HEK293T (cell line): ENCODE measurements around the gene CAMSAP1.

Experiments
- CTCF ChIA-PET: fragments of 350-600 bp; formaldehyde crosslinking; extraction: SDS; loops from one replicate; lab custom pipeline; 2021; ENCODE audit warnings: antibody characterized with exemption, inconsistent platforms; lab: Yijun Ruan, JAX
- POLR2A ChIA-PET: fragments of 350-600 bp; formaldehyde crosslinking; extraction: SDS; loops from one replicate; lab custom pipeline; 2020; ENCODE audit warnings: antibody characterized with exemption, inconsistent platforms; lab: Yijun Ruan, JAX
- DNase-seq: peaks from one replicate; pipeline ENCODE4 v3.0.0; 2012; ENCODE audit warnings: mixed read lengths; ENCODE audit errors: extremely low spot score
- ARNT ChIP-seq: fragments of 450-650 bp; IDR thresholded peaks from 2 replicates; pipeline ENCODE4 v1.6.1; 2017; ENCODE audit warnings: mild to moderate bottlenecking
- BHLHE40 ChIP-seq: fragments of 450-650 bp; IDR thresholded peaks from 2 replicates; pipeline ENCODE4 v1.6.1; 2016; ENCODE audit warnings: mild to moderate bottlenecking, moderate library complexity, borderline replicate concordance
- CTBP1 ChIP-seq: fragments of 450-650 bp; IDR thresholded peaks from 2 replicates; pipeline ENCODE4 v1.6.1; 2016; ENCODE audit warnings: borderline replicate concordance
- ELF4 ChIP-seq: fragments of 450-650 bp; IDR thresholded peaks from 2 replicates; pipeline ENCODE4 v1.6.1; 2017; ENCODE audit warnings: antibody characterized with exemption
- FOXA1 ChIP-seq: fragments of 450-650 bp; IDR thresholded peaks from 2 replicates; pipeline ENCODE4 v1.6.1; 2016; ENCODE audit warnings: mild to moderate bottlenecking
- FOXK2 ChIP-seq: fragments of 450-650 bp; IDR thresholded peaks from 2 replicates; pipeline ENCODE4 v1.6.1; 2016; ENCODE audit warnings: mild to moderate bottlenecking
- FOXM1 ChIP-seq: fragments of 450-650 bp; IDR thresholded peaks from 2 replicates; pipeline ENCODE4 v1.6.1; 2017; ENCODE audit warnings: mild to moderate bottlenecking, borderline replicate concordance
- HDGF ChIP-seq: fragments of 450-650 bp; IDR thresholded peaks from 2 replicates; pipeline ENCODE4 v1.6.1; 2017; ENCODE audit warnings: antibody characterized with exemption, borderline replicate concordance
- L3MBTL2 ChIP-seq: fragments of 450-650 bp; conservative IDR thresholded peaks from 2 replicates; pipeline ENCODE4 v1.6.1; 2016; ENCODE audit warnings: mild to moderate bottlenecking
- LEF1 ChIP-seq: fragments of 450-650 bp; IDR thresholded peaks from 2 replicates; pipeline ENCODE4 v1.6.1; 2017; ENCODE audit warnings: mild to moderate bottlenecking, borderline replicate concordance
- NFRKB ChIP-seq: fragments of 450-650 bp; IDR thresholded peaks from 2 replicates; pipeline ENCODE4 v1.6.1; 2016; ENCODE audit warnings: mild to moderate bottlenecking, moderate library complexity
- SP1 ChIP-seq: fragments of 450-650 bp; IDR thresholded peaks from 2 replicates; pipeline ENCODE4 v1.6.1; 2017
- SUZ12 ChIP-seq: fragments of 450-650 bp; IDR thresholded peaks from 2 replicates; pipeline ENCODE4 v1.6.1; 2016; ENCODE audit warnings: mild to moderate bottlenecking
- TARDBP ChIP-seq: fragments of 450-650 bp; IDR thresholded peaks from 2 replicates; pipeline ENCODE4 v1.6.1; 2016
- ZNF384 ChIP-seq: fragments of 450-650 bp; IDR thresholded peaks from 2 replicates; pipeline ENCODE4 v1.6.1; 2016
- TF ChIP-seq, protein P1 (sequence below): fragments of 450-650 bp; IDR thresholded peaks from 2 replicates; pipeline ENCODE4 v1.6.1; 2016

CAMSAP1 gene

DNA sequence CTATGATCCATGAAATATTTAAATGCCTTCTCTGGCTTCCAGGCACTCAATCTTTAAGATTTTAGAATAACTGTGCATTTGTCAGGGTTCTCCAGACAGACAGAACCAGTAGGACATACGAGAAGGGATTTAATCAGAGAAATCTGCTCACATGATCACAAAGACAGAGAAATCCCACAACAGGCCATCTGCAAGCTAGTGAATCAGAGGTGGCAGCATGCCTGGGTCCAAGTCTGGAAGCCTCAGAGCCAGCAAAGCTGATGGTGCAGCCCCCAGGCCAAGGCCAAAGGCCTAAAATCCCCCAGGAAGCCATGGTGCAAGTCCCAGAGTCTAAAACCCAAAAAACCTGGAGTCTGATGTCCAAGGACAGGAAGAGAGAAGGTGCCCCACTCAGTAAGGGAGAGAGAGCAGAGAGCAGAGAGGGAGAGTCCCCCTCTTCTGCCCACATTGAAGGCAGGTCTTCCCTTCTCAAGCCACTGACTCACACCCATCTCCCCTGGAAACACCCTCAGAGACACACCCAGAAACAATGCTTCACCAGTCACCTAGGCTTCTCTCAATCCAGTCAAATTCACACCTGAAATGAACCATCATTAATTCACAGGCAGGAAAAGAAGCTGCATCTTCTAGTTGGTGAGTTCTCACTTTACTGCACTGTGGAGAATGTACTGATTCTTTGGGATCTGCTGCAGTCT, 48.7 kb downstream of the CAMSAP1 start:
- DNase-seq: no peak
- ChIA-PET CTCF (no interaction called here), POLR2A (interaction anchor here (0.8 kb wide), 1 partner anchor 49 kb away, joined by 4 read pairs; the partner anchor contains the start of gene CAMSAP1)

DNA sequence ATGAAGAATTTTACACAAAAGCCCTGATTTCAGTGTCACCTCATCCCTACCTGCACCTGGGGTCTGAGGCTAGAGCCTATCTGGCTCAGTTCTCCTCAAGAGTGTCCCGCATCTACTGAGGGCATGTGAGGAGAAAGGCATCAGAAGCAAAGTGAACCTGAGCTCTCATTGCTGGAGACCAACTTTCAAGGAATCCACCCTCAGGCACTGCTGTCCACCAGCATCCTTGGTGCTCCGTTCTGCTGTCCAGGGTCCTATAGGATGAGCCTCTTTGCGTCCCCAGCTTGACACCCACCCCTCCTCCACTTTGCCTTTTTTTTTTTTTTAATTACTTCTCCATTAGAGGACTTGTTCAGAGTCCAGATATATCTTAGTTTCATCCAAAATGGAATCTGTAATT, 49.5 kb downstream of the CAMSAP1 start:
- ChIA-PET CTCF (interaction anchor here (0.6 kb wide), 1 partner anchor 9 kb away, joined by 3 read pairs; no protein-coding TSS in a partner anchor), POLR2A (no interaction called here)
- TF ChIP-seq TARDBP: no peak
- TF ChIP-seq LEF1: no peak
- TF ChIP-seq NFRKB: no peak
- TF ChIP-seq ZNF384: no peak
- TF ChIP-seq ELF4: no peak
- no peak for TF ChIP-seq L3MBTL2
- no peak for DNase-seq

More for the DNA sequence above, 48.7 kb downstream of the CAMSAP1 start:
- TF ChIP-seq HDGF (no peak), FOXA1 (no peak), L3MBTL2 (no peak), BHLHE40 (no peak), ZNF384 (no peak), FOXK2 (no peak), SP1 (no peak), CTBP1 (no peak), LEF1 (no peak), SUZ12 (no peak), TARDBP (no peak)

DNA sequence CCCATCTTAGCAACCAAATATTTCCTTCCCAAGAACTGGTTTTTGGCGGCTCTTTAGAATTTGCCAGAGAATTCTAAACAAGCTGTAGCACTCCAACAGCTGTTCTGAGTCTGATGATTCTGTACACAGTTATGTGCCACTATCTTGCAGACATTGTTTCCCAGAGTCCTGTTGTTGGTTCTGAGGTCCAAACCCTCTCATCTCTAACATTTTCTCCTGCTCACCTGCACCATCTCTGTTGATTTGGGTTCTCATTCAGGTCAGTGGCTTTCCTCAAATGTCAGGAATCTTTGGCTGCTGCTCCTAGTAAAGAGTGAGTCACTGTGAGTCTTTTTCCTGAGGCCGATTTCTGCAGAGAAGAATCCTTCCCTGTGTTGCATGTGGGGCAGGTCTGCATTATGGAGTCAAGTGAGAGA, 50.0 kb downstream of the CAMSAP1 start:
- no peak for DNase-seq
- ChIA-PET CTCF (interaction anchor here (0.6 kb wide), 1 partner anchor 10 kb away, joined by 3 read pairs; no protein-coding TSS in a partner anchor), POLR2A (no interaction called here)
- TF ChIP-seq FOXA1: no peak
- TF ChIP-seq BHLHE40: no peak
- TF ChIP-seq ELF4: no peak
- TF ChIP-seq NFRKB: no peak
- TF ChIP-seq SP1: no peak
- no peak for TF ChIP-seq FOXK2
- no peak for TF ChIP-seq SUZ12
- no peak for TF ChIP-seq CTBP1

DNA sequence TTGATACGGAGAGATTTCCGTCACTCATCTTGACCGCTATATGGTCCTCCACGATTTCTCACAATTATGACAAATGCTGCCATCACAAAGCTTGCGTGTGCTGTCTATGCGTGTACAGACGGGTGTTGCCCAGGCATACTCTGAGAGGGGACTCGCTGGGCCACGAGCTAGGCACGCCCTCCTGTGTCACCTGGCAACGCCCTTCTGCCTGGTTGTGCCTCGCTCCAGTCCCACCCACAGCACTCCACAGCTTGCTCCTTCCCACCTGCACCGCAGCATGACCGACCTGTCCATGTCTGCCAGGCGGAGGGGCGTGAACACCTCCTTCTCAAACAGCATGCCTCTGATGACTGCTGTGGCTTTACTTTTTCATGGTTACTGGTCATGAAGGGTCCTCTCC, 55.6 kb downstream of the CAMSAP1 start:
- ChIA-PET CTCF (interaction anchor here (0.8 kb wide), 1 partner anchor 32 kb away, joined by 3 read pairs; no protein-coding TSS in a partner anchor), POLR2A (no interaction called here)
- no peak for DNase-seq
- TF ChIP-seq HDGF (no peak), CTBP1 (no peak), SP1 (no peak), TARDBP (no peak), SUZ12 (no peak), ARNT (no peak), NFRKB (no peak), ELF4 (no peak), ZNF384 (no peak)

DNA sequence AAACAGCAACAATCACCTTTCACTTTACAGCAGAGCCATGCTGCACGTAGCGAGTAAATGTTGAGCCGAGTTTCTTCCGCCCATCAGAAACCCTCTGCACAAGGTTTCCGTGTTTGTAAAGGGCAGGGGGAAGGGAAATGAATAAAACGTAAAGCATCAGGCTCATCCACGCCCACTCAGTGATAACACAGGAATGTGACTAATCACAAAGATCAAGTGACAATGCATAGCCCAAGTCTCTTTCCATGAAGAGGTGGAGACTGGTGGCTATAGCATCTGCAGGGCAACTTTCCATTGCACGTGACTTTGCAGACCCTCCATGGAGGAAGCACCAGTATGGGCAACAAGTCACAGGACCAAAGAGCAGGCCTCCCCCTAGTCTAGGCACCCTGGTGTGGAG, 56.6 kb downstream of the CAMSAP1 start:
- DNase-seq: no peak
- CTCF ChIA-PET: interaction anchor here (0.8 kb wide), 1 partner anchor 33 kb away, joined by 3 read pairs; no protein-coding TSS in a partner anchor
- POLR2A ChIA-PET: no interaction called here
- TF ChIP-seq NFRKB: no peak
- TF ChIP-seq TARDBP: no peak
- no peak for TF ChIP-seq L3MBTL2
- TF ChIP-seq FOXM1: no peak
- TF ChIP-seq LEF1: no peak
- TF ChIP-seq SUZ12: no peak
- no peak for TF ChIP-seq ARNT
- TF ChIP-seq HDGF: no peak
- TF ChIP-seq FOXA1: no peak
- no peak for TF ChIP-seq ELF4
- no peak for TF ChIP-seq FOXK2
- TF ChIP-seq, protein P1, sequence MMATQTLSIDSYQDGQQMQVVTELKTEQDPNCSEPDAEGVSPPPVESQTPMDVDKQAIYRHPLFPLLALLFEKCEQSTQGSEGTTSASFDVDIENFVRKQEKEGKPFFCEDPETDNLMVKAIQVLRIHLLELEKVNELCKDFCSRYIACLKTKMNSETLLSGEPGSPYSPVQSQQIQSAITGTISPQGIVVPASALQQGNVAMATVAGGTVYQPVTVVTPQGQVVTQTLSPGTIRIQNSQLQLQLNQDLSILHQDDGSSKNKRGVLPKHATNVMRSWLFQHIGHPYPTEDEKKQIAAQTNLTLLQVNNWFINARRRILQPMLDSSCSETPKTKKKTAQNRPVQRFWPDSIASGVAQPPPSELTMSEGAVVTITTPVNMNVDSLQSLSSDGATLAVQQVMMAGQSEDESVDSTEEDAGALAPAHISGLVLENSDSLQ: no peak
- no peak for TF ChIP-seq BHLHE40
- no peak for TF ChIP-seq ZNF384
- TF ChIP-seq CTBP1: no peak
- TF ChIP-seq SP1: no peak

DNA sequence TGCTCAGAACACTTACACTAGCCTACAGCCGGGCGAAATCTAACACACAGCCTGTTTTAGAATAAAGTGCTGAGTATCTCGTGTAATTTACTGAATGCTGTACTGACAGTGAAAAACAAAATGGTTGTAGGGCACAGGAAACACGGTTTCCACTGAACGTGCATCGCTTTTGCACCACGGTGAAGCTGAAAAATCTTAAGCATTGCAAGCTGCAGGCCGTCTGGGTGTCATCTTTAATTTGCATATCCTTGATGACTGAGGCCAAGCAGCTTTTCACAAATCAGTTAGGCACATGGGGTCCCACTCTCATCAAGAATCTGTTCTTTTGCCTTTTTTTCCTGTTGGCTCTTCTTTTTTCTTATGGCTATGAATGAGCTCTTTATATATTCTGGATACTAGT, 58.2 kb downstream of the CAMSAP1 start:
- ChIA-PET CTCF (no interaction called here), POLR2A (no interaction called here)
- no peak for TF ChIP-seq LEF1
- TF ChIP-seq L3MBTL2: no peak
- TF ChIP-seq FOXM1: no peak
- TF ChIP-seq BHLHE40: no peak
- TF ChIP-seq, protein P1: no peak
- TF ChIP-seq NFRKB: no peak
- no peak for TF ChIP-seq SP1
- TF ChIP-seq FOXK2: no peak
- TF ChIP-seq ZNF384: no peak
- no peak for TF ChIP-seq TARDBP
- TF ChIP-seq ELF4: no peak
- no peak for TF ChIP-seq SUZ12
- no peak for TF ChIP-seq ARNT
- TF ChIP-seq CTBP1: no peak
- TF ChIP-seq FOXA1: no peak
- DNase-seq: no peak
